GM03348 (cell line): ENCODE measurements around the gene OSBP2.
A peak's percentile ranks its signal among the peaks of the same experiment; 100 is the strongest.

ENCODE experiments used
- DNase-seq: peaks from one replicate; pipeline ENCODE4 v3.0.0; 2012; ENCODE audit warnings: low spot score

OSBP2 gene

GRCh38 chr22:30903876-30904460 is 209.3 kb downstream of the OSBP2 start:
- DNase-seq = no peak

GRCh38 chr22:30905696-30906341 is 211.1 kb downstream of the OSBP2 start:
- no peak for DNase-seq

- DNase-seq = no peak
Measured at GRCh38 chr22:30906411-30906810, 211.7 kb downstream of the OSBP2 start.

DNA sequence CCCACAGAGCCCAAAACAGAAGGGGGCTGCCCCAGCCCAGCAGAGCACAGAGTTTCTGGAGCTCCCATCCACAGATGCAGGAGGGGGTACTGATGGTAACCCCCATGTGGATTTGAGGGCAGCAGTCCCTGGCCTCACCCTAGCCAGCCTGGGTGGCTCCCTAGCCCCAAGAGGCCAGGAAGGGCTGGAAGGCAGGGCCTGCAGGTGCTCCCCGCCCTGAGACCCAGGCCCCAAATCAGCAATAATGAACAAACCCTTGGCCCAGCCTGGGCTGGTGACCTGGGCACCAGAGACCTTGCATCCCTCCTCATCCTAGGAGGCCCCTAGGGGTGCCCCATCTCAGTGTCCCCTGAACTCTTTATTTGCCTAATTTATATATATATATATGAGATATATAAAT is 212.3 kb downstream of the OSBP2 start:
- peak; percentile 5 for DNase-seq

DNA sequence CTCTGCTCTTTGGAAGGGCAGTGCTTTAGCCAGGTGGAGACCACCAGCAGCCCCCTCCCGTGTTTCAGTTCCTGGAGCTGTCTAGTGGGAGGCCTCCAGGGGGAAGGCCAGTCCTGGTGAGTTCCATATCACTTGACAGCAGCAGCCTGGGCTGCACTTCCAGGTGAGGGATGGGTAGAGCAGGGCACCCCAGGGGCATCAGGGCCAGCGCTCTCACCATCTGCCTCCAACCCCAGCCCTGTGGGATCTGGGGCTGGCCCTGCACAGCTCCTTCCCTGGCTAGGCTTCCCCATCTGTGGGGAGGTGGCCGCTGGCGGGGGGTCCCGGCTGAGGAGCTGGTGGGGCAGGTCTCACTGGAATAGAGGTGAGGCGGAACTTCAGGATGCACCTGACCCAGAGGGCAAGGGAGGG is 213.4 kb downstream of the OSBP2 start:
- peak; percentile 2 for DNase-seq

- no peak for DNase-seq
Measured at GRCh38 chr22:30909306-30909705, 214.6 kb downstream of the OSBP2 start.

GRCh38 chr22:30910358-30910757 is 215.7 kb downstream of the OSBP2 start:
- DNase-seq = no peak

- DNase-seq = no peak
Measured at GRCh38 chr22:30918761-30919160, 224.1 kb downstream of the OSBP2 start.

DNA sequence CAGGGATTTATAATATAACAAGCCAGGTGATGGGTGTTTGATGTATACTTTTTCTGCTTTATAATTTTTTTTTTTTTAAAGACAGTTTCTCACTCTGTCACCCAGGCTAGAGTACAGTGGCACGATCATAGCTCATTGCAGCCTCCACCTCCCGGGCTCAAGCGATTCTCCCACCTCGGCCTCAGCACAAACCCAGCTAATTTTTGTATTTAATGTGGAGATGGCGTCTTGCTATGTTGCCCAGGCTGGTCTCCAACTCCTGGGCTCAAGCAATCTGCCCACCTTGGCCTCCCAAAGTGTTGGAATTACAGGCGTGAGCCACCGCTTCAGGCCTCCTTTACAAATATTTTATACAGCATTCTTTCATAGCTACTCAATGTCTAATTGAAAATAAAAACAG is 225.3 kb downstream of the OSBP2 start:
- DNase-seq = no peak

- DNase-seq = peak; percentile 88
Measured at GRCh38 chr22:30920407-30920806, 225.7 kb downstream of the OSBP2 start.

- no peak for DNase-seq
Measured at GRCh38 chr22:30921108-30921507, 226.4 kb downstream of the OSBP2 start.

DNA sequence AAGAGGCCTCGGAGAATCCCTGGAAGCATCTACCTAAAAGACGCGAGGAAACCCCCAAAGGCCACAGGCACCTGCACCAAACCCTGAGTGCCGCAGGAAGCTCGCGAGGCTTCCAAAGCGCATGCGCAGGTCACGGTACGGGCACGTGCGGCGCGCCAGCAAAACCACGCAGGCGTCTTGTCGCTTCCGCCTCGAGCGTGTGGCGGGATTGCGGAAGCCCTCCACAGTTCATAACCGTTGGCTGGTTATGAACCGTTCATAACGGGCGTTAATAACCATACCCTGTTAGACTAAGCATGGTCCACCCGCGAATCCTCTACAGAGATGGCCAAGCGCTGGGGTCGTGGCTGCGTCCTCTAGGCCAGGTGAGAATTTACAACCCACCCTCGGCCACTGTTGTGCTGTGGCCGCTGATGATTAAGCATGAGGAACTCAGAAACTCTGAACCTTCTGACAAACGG is 227.5 kb downstream of the OSBP2 start:
- peak; percentile 81 for DNase-seq

DNA sequence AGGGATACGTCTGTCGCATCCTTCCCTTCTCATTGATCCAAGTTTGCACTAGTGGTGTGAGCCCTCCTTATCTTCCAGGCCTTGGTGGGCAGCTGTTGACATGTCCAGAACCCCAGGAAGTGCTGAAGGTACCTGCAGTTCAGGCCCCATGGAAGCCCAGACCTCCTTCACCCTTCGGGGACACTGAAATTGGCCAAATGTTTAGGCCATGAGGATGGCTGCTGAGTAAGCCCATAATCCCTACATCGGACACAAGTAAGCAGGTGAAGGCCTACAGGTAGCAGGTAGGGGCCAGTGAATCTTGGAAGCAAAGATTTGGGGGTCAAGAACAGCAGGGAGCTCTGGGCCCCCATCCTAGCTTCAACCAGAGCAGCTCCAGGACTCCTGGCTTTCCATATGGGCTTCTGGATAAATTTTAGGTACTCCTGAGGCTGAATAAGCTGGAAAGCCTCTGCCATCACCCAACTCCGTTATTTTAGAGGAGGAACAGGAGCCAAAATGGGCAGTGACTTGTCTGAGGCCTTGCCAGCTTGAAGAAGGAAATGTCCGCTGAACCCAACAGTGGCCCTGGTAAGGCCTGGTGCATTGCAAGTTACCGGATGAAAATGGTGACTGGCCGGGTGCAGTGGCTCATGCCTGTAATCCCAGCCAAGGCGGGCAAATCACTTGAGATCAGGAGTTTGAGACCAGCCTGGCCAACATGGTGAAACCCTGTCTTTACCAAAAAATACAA is 228.7 kb downstream of the OSBP2 start:
- DNase-seq = no peak

DNA sequence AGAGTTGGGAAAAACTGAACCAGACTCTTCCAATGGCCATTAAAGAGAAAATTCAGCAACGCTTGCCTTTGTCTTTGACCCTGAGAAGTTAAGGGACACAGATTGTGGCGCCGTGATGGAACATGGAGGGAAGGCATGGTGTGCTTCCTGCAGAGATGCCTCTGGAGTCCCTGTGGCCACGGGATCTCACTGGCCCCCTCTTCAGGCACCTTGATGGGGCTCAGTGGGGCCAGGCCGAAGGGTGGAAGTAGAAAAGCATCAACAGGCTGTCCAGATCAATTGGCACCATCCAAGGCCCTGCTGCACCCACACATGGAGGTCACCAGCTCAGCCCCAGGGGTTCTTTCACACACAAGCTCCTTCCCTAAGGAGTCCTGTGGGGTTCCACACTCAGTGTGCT is 231.0 kb downstream of the OSBP2 start:
- no peak for DNase-seq

GRCh38 chr22:30926706-30927105 is 232.0 kb downstream of the OSBP2 start:
- no peak for DNase-seq

DNA sequence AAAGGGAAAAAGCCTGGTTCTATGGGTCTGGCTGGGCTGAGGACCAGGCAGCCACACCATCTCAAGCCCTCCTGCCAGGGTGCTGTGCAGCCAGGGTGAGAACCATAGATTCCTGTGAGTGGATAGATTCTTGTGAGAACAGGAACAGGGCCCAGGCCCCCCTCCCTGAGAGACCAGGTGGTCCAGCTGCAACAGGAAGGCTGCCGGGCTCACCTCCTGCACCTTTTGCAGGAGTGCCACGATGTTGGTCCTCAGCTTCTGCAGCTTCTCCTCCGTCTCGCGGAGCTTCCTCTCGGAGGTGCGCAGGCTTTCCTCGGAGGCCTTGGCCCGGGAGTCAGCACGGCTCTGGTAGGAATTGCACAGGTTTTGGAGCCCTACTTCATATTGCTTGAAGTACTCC is 233.1 kb downstream of the OSBP2 start:
- DNase-seq = no peak

DNA sequence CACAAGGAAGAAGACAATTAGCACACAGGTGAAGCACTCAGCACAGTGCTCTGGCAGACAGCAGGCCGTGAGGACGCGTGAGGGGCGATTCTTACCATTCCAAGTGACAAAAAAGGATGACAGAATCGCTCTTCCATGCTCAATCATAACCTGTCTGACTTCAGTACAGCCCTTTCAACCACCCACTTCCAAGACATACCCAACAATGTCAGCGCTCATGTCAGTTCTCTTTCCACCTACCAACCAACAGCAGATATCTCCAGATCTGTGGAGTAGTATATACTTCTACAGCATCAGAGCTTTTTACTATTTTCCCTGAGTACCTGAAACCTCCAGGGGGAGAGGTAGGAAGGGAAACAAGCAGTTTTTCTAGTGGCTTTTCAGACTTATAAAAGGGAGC is 233.7 kb downstream of the OSBP2 start:
- no peak for DNase-seq

GRCh38 chr22:30930228-30930627 is 235.6 kb downstream of the OSBP2 start:
- no peak for DNase-seq

GRCh38 chr22:30931541-30932300 is 237.0 kb downstream of the OSBP2 start:
- DNase-seq = no peak

DNA sequence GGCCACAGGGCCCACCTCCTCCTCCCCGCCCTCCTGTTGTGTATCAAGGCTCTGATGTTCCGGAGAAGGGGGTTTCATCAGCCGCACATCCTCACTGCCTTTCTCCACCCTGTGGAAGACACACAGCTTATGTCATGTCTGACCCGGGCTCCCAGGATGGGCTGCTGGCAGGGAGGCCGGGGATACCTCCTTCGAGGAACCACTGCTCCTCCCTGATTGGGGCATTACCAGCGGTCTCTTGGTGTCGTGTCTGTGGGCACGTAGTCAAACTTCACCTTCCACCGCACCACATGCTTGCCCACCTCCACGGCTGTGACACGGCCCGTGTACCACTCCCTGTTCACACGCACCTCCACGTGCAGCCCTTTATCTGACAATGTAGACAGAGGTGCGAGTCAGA is 238.0 kb downstream of the OSBP2 start:
- DNase-seq = no peak

DNA sequence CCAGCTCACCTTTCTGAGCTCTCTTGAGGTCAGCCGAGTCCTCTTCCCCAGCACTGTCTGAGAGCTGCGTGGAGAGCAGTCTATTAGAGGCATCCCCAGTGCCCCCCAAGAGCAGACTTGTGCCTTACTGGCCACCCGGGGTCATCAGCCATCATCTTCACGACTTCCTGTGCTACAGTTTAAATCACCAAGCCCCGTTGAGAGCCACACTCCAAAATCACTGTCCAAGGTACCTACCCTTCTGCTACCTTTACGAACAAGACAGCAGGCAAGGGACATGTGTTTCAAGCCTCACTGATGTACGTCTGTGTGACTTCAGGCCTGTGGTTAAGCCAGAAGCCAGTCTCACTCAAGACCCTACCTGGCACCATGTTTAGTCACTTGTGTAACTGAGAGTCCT is 238.8 kb downstream of the OSBP2 start:
- DNase-seq = no peak

DNA sequence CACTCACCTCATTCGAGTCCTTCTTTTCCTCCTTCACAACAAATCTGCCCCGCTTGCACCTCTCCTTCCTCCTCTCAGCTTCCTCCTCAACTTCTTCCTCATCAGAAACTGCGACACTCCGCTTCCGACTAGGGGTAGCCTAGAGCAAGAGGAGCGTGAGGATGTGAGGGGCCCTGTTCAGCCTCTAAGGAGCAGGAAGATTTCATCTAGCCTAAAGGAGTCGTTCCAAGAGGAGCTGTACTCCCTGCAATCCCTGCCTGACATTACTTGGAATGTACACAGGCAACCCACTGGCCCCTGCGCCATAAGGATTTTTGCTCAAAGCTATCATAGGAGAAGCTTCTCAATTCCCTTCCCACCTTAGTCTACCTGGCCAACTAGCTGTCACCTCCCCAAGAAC is 239.4 kb downstream of the OSBP2 start:
- DNase-seq = no peak
